ENCODE data around the gene FAM187B.

- TF ChIP-seq REST (IDR thresholded peaks at IDR 0.05; ENCODE audit: insufficient read depth in 1 of 2, low read depth in 2 of 2, low read length in 2 of 2), result no peak
- TF ChIP-seq POLR2AphosphoS5 (IDR thresholded peaks at IDR 0.05; ENCODE audit: low read depth, low read length), result no peak
- no peak for TF ChIP-seq SIN3A (IDR thresholded peaks at IDR 0.05; ENCODE audit: borderline replicate concordance, insufficient read depth, low read length)
- TF ChIP-seq TAF1 (IDR thresholded peaks at IDR 0.05; ENCODE audit: borderline replicate concordance, insufficient read depth, low read length), result no peak
Measured at GRCh38 chr19:35241417-35241816, 12.9 kb upstream of the FAM187B start.
